K562 (cell line): ENCODE data around the gene EFHC1. TPM values are rescaled to one million over a fixed set of nuclear protein-coding genes. Genes with fewer than 3 reads are reported as not detected.

ENCODE experiments used
- ATAC-seq: fragments of 200-7000 bp; cut with Tn5 transposase; 3 replicates; pipeline ENCODE4 v1.9.1; 2020; ENCODE audit warnings: moderate library complexity
- BruUV-seq: library from RNA; stranded (reverse); fragments of 400-500 nt; replicated peaks from 2 replicates; lab custom pipeline; 2021; lab: Mats Ljungman, UMichigan
- CTCF ChIA-PET: fragments of 300-600 bp; formaldehyde crosslinking; extraction: SDS; loops from one replicate; lab custom pipeline; 2021; ENCODE audit warnings: low intra/inter-chr PET ratio; lab: Yijun Ruan, JAX
- POLR2A ChIA-PET: fragments of 300-600, 350-650 bp; sonication (Branson Sonifier 250); formaldehyde crosslinking; extraction: SDS; loops from one replicate; lab custom pipeline; 2021; ENCODE audit warnings: antibody characterized with exemption, inconsistent platforms; lab: Yijun Ruan, JAX
- DNase-seq, 4 experiments: peaks; one replicate each; pipeline versions ENCODE4 v3.0.0 to v3.0.0-alpha.2; 2011 to 2018; ENCODE audit warnings: low spot score in 3 of 4, mixed read lengths in 3 of 4; ENCODE audit errors: extremely low read depth in 1 of 4
- FAIRE-seq: peaks from 2 replicates; lab custom pipeline; 2011; peaks lifted over from hg19 to GRCh38; lab: Jason Lieb, UNC
- H2AFZ ChIP-seq: 2 replicates; pipeline ENCODE4 v1.6.0; 2011; ENCODE audit warnings: low read depth, low read length, control low read depth, inconsistent platforms
- H3K27ac ChIP-seq: fragments of 200-600 bp; 3 replicates; pipeline ENCODE4 v1.8.0; 2011; ENCODE audit warnings: low read depth, mild to moderate bottlenecking, control low read depth, inconsistent platforms, low read length, moderate library complexity, mixed read lengths; ENCODE audit errors: extremely low read depth
- H3K27me3 ChIP-seq, 2 experiments: fragments of 300-600 bp in 1 of 2; 2 replicates in 1 of 2; 3 replicates in 1 of 2; pipeline versions ENCODE4 v1.6.0 to v1.8.0; 2011; ENCODE audit warnings: inconsistent platforms in 2 of 2, low read length in 2 of 2, mild to moderate bottlenecking in 1 of 2, mixed read lengths in 1 of 2, moderate library complexity in 1 of 2; ENCODE audit not compliant: control insufficient read depth in 2 of 2, insufficient read depth in 2 of 2
- H3K36me3 ChIP-seq: fragments of 300-600 bp; 3 replicates; pipeline ENCODE4 v1.8.0; 2011; ENCODE audit warnings: mild to moderate bottlenecking, low read length, inconsistent platforms; ENCODE audit not compliant: control insufficient read depth, insufficient read depth
- H3K4me1 ChIP-seq, 2 experiments: fragments of 200-600 bp in 1 of 2; replicated peaks in 1 of 2; 2 replicates in 1 of 2; 3 replicates in 1 of 2; pipeline versions ENCODE4 v1.5.1 to v1.8.0; 2011; ENCODE audit warnings: inconsistent platforms in 2 of 2, low read length in 2 of 2, mild to moderate bottlenecking in 1 of 2, mixed read lengths in 1 of 2, moderate library complexity in 1 of 2; ENCODE audit not compliant: control insufficient read depth in 2 of 2, insufficient read depth in 2 of 2
- H3K4me2 ChIP-seq: 2 replicates; pipeline ENCODE4 v1.6.1; 2011; ENCODE audit warnings: low read length, control low read depth, inconsistent platforms, mixed read lengths; ENCODE audit not compliant: insufficient read depth
- H3K4me3 ChIP-seq: fragments of 200-600 bp; sonication (generic), shearing (Covaris generic); 2 replicates; pipeline ENCODE4 v1.5.1; 2016; ENCODE audit warnings: control low read depth, inconsistent platforms
- H3K79me2 ChIP-seq: fragments of 200-600 bp; 3 replicates; pipeline ENCODE4 v1.8.0; 2011; ENCODE audit warnings: low read length, inconsistent platforms; ENCODE audit not compliant: control insufficient read depth, insufficient read depth
- H3K9ac ChIP-seq, 2 experiments: 2 replicates each; pipeline versions ENCODE4 v1.6.0 to v1.6.1; 2011; ENCODE audit warnings: low read depth in 2 of 2, low read length in 2 of 2, control low read depth in 1 of 2, inconsistent platforms in 1 of 2, mild to moderate bottlenecking in 1 of 2, mixed read lengths in 1 of 2; ENCODE audit not compliant: insufficient read depth in 1 of 2
- H3K9me1 ChIP-seq: one replicate; pipeline ENCODE4 v1.6.0; 2011; ENCODE audit warnings: inconsistent platforms, mild to moderate bottlenecking, low read length, moderate library complexity; ENCODE audit not compliant: control insufficient read depth, insufficient read depth
- H3K9me3 ChIP-seq: replicated peaks from 2 replicates; pipeline ENCODE4 v1.5.1; 2011; ENCODE audit warnings: low read depth, low read length, inconsistent platforms; ENCODE audit not compliant: control insufficient read depth, insufficient read depth
- H4K20me1 ChIP-seq: replicated peaks from 2 replicates; pipeline ENCODE4 v1.6.1; 2011; ENCODE audit warnings: low read length, inconsistent platforms, mixed read lengths; ENCODE audit not compliant: control insufficient read depth, insufficient read depth
- CBFA2T3 ChIP-seq: fragments of 450-650 bp; IDR thresholded peaks from 2 replicates; pipeline ENCODE4 v1.6.1; 2017
- HDAC3 ChIP-seq: fragments of 450-650 bp; IDR thresholded peaks from 2 replicates; pipeline ENCODE4 v1.6.1; 2018; ENCODE audit warnings: borderline replicate concordance, mild to moderate bottlenecking, moderate library complexity; ENCODE audit not compliant: partially characterized antibody
- KDM1A ChIP-seq, 2 experiments: fragments of 450-650 bp; IDR thresholded peaks; 2 replicates each; pipeline ENCODE4 v1.6.1; 2016; ENCODE audit warnings: mild to moderate bottlenecking in 2 of 2
- RAD21 ChIP-seq, 2 experiments: fragments of 250-450 bp in 1 of 2; fragments of 450-650 bp in 1 of 2; sonication (Bioruptor Pico) in 1 of 2; formaldehyde crosslinking in 1 of 2; IDR thresholded peaks in 1 of 2; conservative IDR thresholded peaks in 1 of 2; 2 replicates each; pipeline versions ENCODE4 v1.4.0 to v1.8.0; 2020 to 2022; ENCODE audit warnings: mild to moderate bottlenecking in 2 of 2, moderate library complexity in 1 of 2
- USF2 ChIP-seq: sonication (generic); formaldehyde crosslinking; IDR thresholded peaks from 2 replicates; pipeline ENCODE4 v1.5.0; 2020; ENCODE audit warnings: missing genetic modification reagents
- ZNF41 ChIP-seq: fragments of 250-450 bp; sonication (Bioruptor Pico); conservative IDR thresholded peaks from 2 replicates; pipeline ENCODE4 v1.4.0; 2020; ENCODE audit warnings: mild to moderate bottlenecking
- ZNF592 ChIP-seq: fragments of 450-650 bp; IDR thresholded peaks from 2 replicates; pipeline ENCODE4 v1.6.1; 2017; ENCODE audit warnings: antibody characterized with exemption, mild to moderate bottlenecking
- WGBS: fragments of 100-300 bp; shearing (Covaris generic); methylation state at CpG from one replicate; pipeline ENCODE4 v1.1.6; 2016; ENCODE audit warnings: low coverage, mixed read lengths; ENCODE audit not compliant: insufficient coverage; ENCODE audit errors: missing lambda C conversion rate; 5-methylcytosine and 5-hydroxymethylcytosine counted together
- in situ Hi-C: fragments of 300-500 bp; cut with MboI; formaldehyde crosslinking; loops from 4 replicates; pipeline ENCODE4 v1.15.0; 2018; ENCODE audit warnings: inconsistent platforms, mixed read lengths
- intact Hi-C: fragments of 100-400 bp; cut with micrococcal nuclease; formaldehyde crosslinking; loops from 2 replicates; pipeline ENCODE4 v1.14.2; 2022
- polyA plus RNA-seq, 8 experiments: library from polyadenylated mRNA; depleted of rRNA in 4 of 8; stranded (reverse) in 5 of 8; unstranded in 3 of 8; fragments of >200 nt; fragmentation: Nextera tagmentation in 2 of 8; fragmentation: Illumina TruSeq in 1 of 8; extraction: Ambion mirVana in 2 of 8; extraction: Trizol in 1 of 8; gene quantifications; 2 replicates each; pipeline versions ENCODE4 v1.2.1 to v1.2.3, GENCODE V29; 2011 to 2014; ENCODE audit warnings: inconsistent platforms in 1 of 8, missing spikeins in 1 of 8
- total RNA-seq, 7 experiments: library from RNA; depleted of rRNA in 6 of 7; stranded (reverse); fragments of >200 nt in 6 of 7; fragmentation: Illumina TruSeq in 2 of 7; extraction: Trizol in 2 of 7; gene quantifications; 2 replicates each; pipeline versions ENCODE4 v1.2.1 to v1.2.3, GENCODE V29; 2011 to 2021; ENCODE audit warnings: low replicate concordance in 1 of 7

Gene EFHC1
- total and polyA plus RNA-seq, 9 of the 15 experiments (the other 6 are each of a cell fraction or from before 2014, with no cell fraction given): 9.5 to 31.0 (median 14.9) TPM

- TF ChIP-seq ZNF592: no peak
- no peak for TF ChIP-seq HDAC3
- TF ChIP-seq, all 486 proteins: peak for 0
Observed at GRCh38 chr6:52555518-52556233, 135.5 kb downstream of the EFHC1 start (continued).

- FAIRE-seq (peak; percentile 35), ATAC-seq (no peak), DNase-seq (no peak)
- no peaks in the 10 kb centered on the region for H3K9me3 ChIP-seq
- 45% methylated on average over 9 of the region's 11 CpGs for WGBS
- H3K27me3 ChIP-seq: no peaks in the 10 kb centered on the region
- H4K20me1 ChIP-seq: peaks cover 6% of the 10 kb centered on the region; the same call in 1 of the 2 replicates
- H3K36me3 ChIP-seq: no peaks in the 10 kb centered on the region
- peaks cover 9% of the 10 kb centered on the region for H3K79me2 ChIP-seq
- H3K4me3 ChIP-seq: no peak overlapping the region
- POLR2A ChIA-PET: interaction anchor here (0.7 kb wide), 1 partner anchor 13 kb away, joined by 3 read pairs; no protein-coding TSS in a partner anchor
- in situ Hi-C loops (no loop called here), intact Hi-C loops (no loop called here)
- peaks cover 9 to 21% of the 10 kb centered on the region in 2 experiments for H3K4me1 ChIP-seq
- TF ChIP-seq CBFA2T3 (peak; percentile 46), RAD21 (CRISPR knock-in tag; conservative IDR thresholded peaks at IDR 0.05 in 1 of 2, IDR thresholded peaks at IDR 0.05 in 1 of 2) (0 out of 4 replicates have a peak, but pooled peaks of 1 of the 2 experiments have one; percentile 6), ZNF41 (CRISPR knock-in tag) (no peak), KDM1A (IDR thresholded peaks at IDR 0.05) (peak; percentile 65 to 77; a peak in 3 of 4 replicates), USF2 (CRISPR knock-in tag) (peak; percentile 26; the same call in 1 of the 2 replicates)
- H3K4me2 ChIP-seq: no peak overlapping the region
- no peaks in the 10 kb centered on the region for H3K9me1 ChIP-seq
- no TSS peak for BruUV-seq
- H2AFZ ChIP-seq: no peak overlapping the region
- H3K27ac ChIP-seq: no peak overlapping the region
- CTCF ChIA-PET: no interaction called here
- no peak overlapping the region for H3K9ac ChIP-seq
Observed at GRCh38 chr6:52557389-52558265, 137.5 kb downstream of the EFHC1 start.
